B cell (primary cell): ENCODE data around the gene FCN1. TPM values are rescaled to one million over a fixed set of nuclear protein-coding genes. Genes with fewer than 3 reads are reported as not detected.

ENCODE experiments used
- ATAC-seq: fragments of 200-7000 bp; cut with Tn5 transposase; one replicate; pipeline ENCODE4 v1.10.0; 2021; ENCODE audit warnings: low read depth, mild to moderate bottlenecking, moderate number of reproducible peaks, moderate library complexity
- CTCF ChIA-PET: fragments of 350-600 bp; sonication (Branson Sonifier 250); formaldehyde crosslinking; loops from one replicate; lab custom pipeline; 2021; ENCODE audit warnings: antibody characterized with exemption, inconsistent platforms; lab: Charles Lee
- POLR2A ChIA-PET: fragments of 350-600 bp; sonication (Branson Sonifier 250); formaldehyde crosslinking; loops from one replicate; lab custom pipeline; 2021; ENCODE audit warnings: antibody characterized with exemption; lab: Charles Lee
- DNase-seq: peaks from one replicate; pipeline ENCODE4 v3.0.0; 2013
- H2AFZ ChIP-seq: 2 replicates; pipeline ENCODE4 v1.6.1; 2012; ENCODE audit warnings: mild to moderate bottlenecking, low read depth, low read length; ENCODE audit not compliant: insufficient read depth, poor library complexity, severe bottlenecking
- H3K27ac ChIP-seq, 2 donors: 1 replicate in 1 of 2; 2 replicates in 1 of 2; pipeline ENCODE4 v1.5.1; 2012 to 2013; ENCODE audit warnings: low read length in 2 of 2, mild to moderate bottlenecking in 2 of 2, moderate library complexity in 1 of 2
- H3K27me3 ChIP-seq, 4 experiments: fragments of 200-600 bp in 1 of 4; sonication (generic) in 1 of 4; replicated peaks in 1 of 4; 1 replicate in 2 of 4; 2 replicates in 2 of 4; pipeline versions ENCODE4 v1.6.1 to v1.7.0; 2013 to 2016; ENCODE audit warnings: low read length in 3 of 4, mild to moderate bottlenecking in 2 of 4, mixed read lengths in 1 of 4, moderate library complexity in 1 of 4; ENCODE audit not compliant: insufficient read depth in 4 of 4, control insufficient read depth in 3 of 4; ENCODE audit errors: control extremely low read depth in 1 of 4
- H3K36me3 ChIP-seq, 2 experiments: replicated peaks in 1 of 2; 1 replicate in 1 of 2; 2 replicates in 1 of 2; pipeline versions ENCODE4 v1.6.1 to v1.7.1; 2013; ENCODE audit warnings: low read length in 1 of 2; ENCODE audit not compliant: insufficient read depth in 2 of 2, control insufficient read depth in 1 of 2; ENCODE audit errors: control extremely low read depth in 1 of 2, extremely low read depth in 1 of 2
- H3K4me1 ChIP-seq, 2 donors: fragments of 200-600 bp in 1 of 2; sonication (generic) in 1 of 2; 1 replicate in 1 of 2; 2 replicates in 1 of 2; pipeline versions ENCODE4 v1.5.1 to v1.6.1; 2013 to 2017; ENCODE audit warnings: low read length in 2 of 2; ENCODE audit not compliant: control insufficient read depth in 2 of 2, insufficient read depth in 2 of 2
- H3K4me2 ChIP-seq: replicated peaks from 2 replicates; pipeline ENCODE3; 2012; ENCODE audit warnings: mild to moderate bottlenecking, low read depth, low read length; ENCODE audit not compliant: poor library complexity, severe bottlenecking
- H3K4me3 ChIP-seq, 5 experiments: fragments of 200-600 bp in 1 of 5; sonication (generic) in 1 of 5; 1 replicate in 3 of 5; 2 replicates in 2 of 5; pipeline versions ENCODE4 v1.5.1 to v1.7.0; 2011 to 2016; ENCODE audit warnings: low read length in 4 of 5, mild to moderate bottlenecking in 4 of 5, low read depth in 2 of 5, control low read depth in 1 of 5, moderate library complexity in 1 of 5; ENCODE audit not compliant: insufficient read depth in 1 of 5; ENCODE audit errors: control extremely low read depth in 1 of 5, extremely low read depth in 1 of 5
- H3K79me2 ChIP-seq: fragments of 200-600 bp; sonication (generic); one replicate; pipeline ENCODE4 v1.6.0; 2016; ENCODE audit warnings: low read length; ENCODE audit not compliant: control insufficient read depth, insufficient read depth
- H3K9ac ChIP-seq: fragments of 200-600 bp; sonication (generic); 2 replicates; pipeline ENCODE4 v1.6.1; 2017; ENCODE audit warnings: mild to moderate bottlenecking, low read length, moderate library complexity
- H3K9me3 ChIP-seq, 3 donors: one replicate each; pipeline versions ENCODE4 v1.6.1 to v1.7.1; 2013; ENCODE audit warnings: low read length in 2 of 3; ENCODE audit not compliant: control insufficient read depth in 2 of 3, insufficient read depth in 1 of 3; ENCODE audit errors: control extremely low read depth in 1 of 3
- H4K20me1 ChIP-seq: 2 replicates; pipeline ENCODE4 v1.6.0; 2012; ENCODE audit warnings: mild to moderate bottlenecking, low read length; ENCODE audit not compliant: insufficient read depth, control insufficient read depth, poor library complexity, severe bottlenecking
- H3K27ac Mint-ChIP-seq: one replicate; pipeline ENCODE4 v1.8.0; 2021; ENCODE audit warnings: mixed read lengths
- H3K27me3 Mint-ChIP-seq: one replicate; pipeline ENCODE4 v1.8.0; 2021; ENCODE audit warnings: mixed read lengths
- H3K4me1 Mint-ChIP-seq: one replicate; pipeline ENCODE4 v1.8.0; 2021; ENCODE audit warnings: mixed read lengths
- H3K4me3 Mint-ChIP-seq: one replicate; pipeline ENCODE4 v1.8.0; 2021; ENCODE audit warnings: mixed read lengths
- H3K9me3 Mint-ChIP-seq: one replicate; pipeline ENCODE4 v1.8.0; 2022; ENCODE audit warnings: mixed read lengths; ENCODE audit not compliant: insufficient read depth
- EZH2 ChIP-seq: IDR thresholded peaks from 2 replicates; pipeline ENCODE4 v1.6.1; 2012; ENCODE audit warnings: borderline replicate concordance, low read depth, mild to moderate bottlenecking, moderate library complexity, low read length; ENCODE audit not compliant: insufficient read depth, poor library complexity, severe bottlenecking
- WGBS: methylation state at CpG from one replicate; pipeline ENCODE4 v1.1.5; 2013; ENCODE audit warnings: missing lambda C conversion rate; ENCODE audit not compliant: insufficient coverage; 5-methylcytosine and 5-hydroxymethylcytosine counted together
- intact Hi-C: fragments of 100-400 bp; cut with micrococcal nuclease; formaldehyde crosslinking; loops from one replicate; pipeline ENCODE4 v1.10.0; 2022
- polyA plus RNA-seq: library from polyadenylated mRNA; depleted of rRNA; stranded (reverse); fragments of >200 nt; gene quantifications from 2 replicates; pipeline ENCODE4 v1.2.3, GENCODE V29; 2012
- total RNA-seq, 2 donors: library from RNA; stranded (reverse); fragments of 120-200 nt in 1 of 2; gene quantifications; 1 replicate in 1 of 2; 2 replicates in 1 of 2; pipeline versions ENCODE4 v1.2.3 to v1.2.4, GENCODE V29; 2013 to 2022
- TF ChIP-seq, protein P1 (sequence below): fragments of 200-600 bp; IDR thresholded peaks from one replicate; pipeline ENCODE4 v1.8.0; 2022; ENCODE audit warnings: antibody characterized with exemption, mild to moderate bottlenecking

The FCN1 gene
- total and polyA plus RNA-seq, 2 donors (not counting 1 experiment from before 2014, with no cell fraction given): 2.2 to 20.6 TPM

DNA sequence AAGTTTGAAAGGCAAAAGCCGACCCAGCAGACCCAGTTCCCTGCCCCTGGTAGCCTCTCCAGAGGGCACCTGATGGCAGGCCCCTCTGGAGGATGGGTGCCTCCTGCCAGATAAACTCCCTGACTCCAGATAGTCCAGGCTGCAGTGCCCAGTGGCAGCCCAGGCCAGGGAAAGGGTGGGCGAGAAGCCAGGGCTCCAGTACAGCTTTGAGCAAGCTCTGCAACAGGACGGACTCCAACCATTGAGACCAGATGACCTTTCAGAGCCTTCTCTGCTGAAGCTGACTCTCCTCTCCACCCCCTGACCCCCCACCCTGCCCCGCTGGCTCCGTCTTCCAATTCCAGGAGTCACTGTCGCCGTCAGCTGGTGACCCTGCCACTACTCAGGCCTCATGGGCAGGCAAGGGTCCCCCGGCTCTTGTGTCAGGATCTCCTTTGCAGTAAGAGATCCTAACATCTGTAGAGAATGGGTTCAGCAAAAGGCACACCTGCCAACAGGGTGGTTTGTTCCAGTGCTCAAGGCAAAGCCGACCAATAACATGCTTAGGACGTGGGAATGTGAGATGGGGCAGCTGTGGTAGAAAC is 15.5 kb upstream of the FCN1 start:
- Histone ChIP-seq H3K9me3 (peaks cover 0 to 21% (median 0%) of the 10 kb centered on the region in 3 donors), H3K4me1 (peaks cover 89 to 97% of the 10 kb centered on the region in 2 donors), H2AFZ (no peak overlapping the region), H4K20me1 (no peaks in the 10 kb centered on the region), H3K79me2 (no peaks in the 10 kb centered on the region), H3K36me3 (no peaks in the 10 kb centered on the region), H3K4me2 (peak overlapping the region; percentile 37), H3K9ac (no peak overlapping the region), H3K27me3 (peaks cover 0 to 29% (median 9%) of the 10 kb centered on the region in 4 experiments), H3K4me3 (no peak overlapping the region), H3K27ac (no peak overlapping the region)
- H3K9me3 Mint-ChIP-seq: no peaks in the 10 kb centered on the region
- peaks cover 82% of the 10 kb centered on the region for H3K4me1 Mint-ChIP-seq
- TF ChIP-seq, protein P1, sequence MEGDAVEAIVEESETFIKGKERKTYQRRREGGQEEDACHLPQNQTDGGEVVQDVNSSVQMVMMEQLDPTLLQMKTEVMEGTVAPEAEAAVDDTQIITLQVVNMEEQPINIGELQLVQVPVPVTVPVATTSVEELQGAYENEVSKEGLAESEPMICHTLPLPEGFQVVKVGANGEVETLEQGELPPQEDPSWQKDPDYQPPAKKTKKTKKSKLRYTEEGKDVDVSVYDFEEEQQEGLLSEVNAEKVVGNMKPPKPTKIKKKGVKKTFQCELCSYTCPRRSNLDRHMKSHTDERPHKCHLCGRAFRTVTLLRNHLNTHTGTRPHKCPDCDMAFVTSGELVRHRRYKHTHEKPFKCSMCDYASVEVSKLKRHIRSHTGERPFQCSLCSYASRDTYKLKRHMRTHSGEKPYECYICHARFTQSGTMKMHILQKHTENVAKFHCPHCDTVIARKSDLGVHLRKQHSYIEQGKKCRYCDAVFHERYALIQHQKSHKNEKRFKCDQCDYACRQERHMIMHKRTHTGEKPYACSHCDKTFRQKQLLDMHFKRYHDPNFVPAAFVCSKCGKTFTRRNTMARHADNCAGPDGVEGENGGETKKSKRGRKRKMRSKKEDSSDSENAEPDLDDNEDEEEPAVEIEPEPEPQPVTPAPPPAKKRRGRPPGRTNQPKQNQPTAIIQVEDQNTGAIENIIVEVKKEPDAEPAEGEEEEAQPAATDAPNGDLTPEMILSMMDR: no peak
- TF ChIP-seq EZH2: no peak
- intact Hi-C loops: no loop called here
- DNase-seq (no peak), ATAC-seq (no peak)
- CTCF ChIA-PET: no interaction called here
- no peak overlapping the region for H3K27ac Mint-ChIP-seq
- WGBS: 85% methylated on average over 9 of the region's 10 CpGs
- no peak overlapping the region for H3K4me3 Mint-ChIP-seq
- peaks cover 26% of the 10 kb centered on the region for H3K27me3 Mint-ChIP-seq
- POLR2A ChIA-PET: no interaction called here

DNA sequence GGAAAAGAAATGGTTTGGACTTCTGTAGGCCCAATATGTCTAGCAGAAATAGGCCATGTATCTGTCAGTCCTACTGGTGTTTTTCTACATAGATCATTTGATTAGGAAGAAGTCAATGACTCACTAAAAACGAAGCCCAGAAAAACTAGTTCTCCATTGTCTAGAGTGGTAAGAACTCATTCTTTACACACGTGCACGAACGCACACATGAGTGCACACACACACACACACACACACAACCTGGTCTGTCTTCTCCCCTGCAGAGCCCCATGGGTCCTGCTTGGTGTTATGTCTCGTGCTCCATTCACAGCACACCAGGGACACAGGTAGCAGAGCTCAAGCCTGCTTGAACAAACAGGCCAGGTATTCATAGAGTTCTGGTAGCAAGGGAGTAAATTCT is 14.9 kb upstream of the FCN1 start:
- Histone ChIP-seq H3K36me3 (no peaks in the 10 kb centered on the region), H3K4me1 (peaks cover 90 to 95% of the 10 kb centered on the region in 2 donors), H3K9me3 (peaks cover 0 to 21% (median 0%) of the 10 kb centered on the region in 3 donors), H3K4me2 (peak overlapping the region; percentile 37), H3K27me3 (peaks cover 0 to 29% (median 9%) of the 10 kb centered on the region in 4 experiments), H4K20me1 (no peaks in the 10 kb centered on the region), H3K9ac (no peak overlapping the region), H3K4me3 (no peak overlapping the region), H3K79me2 (no peaks in the 10 kb centered on the region), H2AFZ (no peak overlapping the region), H3K27ac (no peak overlapping the region)
- POLR2A ChIA-PET: no interaction called here
- intact Hi-C loops: no loop called here
- no peak overlapping the region for H3K27ac Mint-ChIP-seq
- ATAC-seq: no peak
- no peak for TF ChIP-seq EZH2
- TF ChIP-seq, protein P1: no peak
- no peaks in the 10 kb centered on the region for H3K9me3 Mint-ChIP-seq
- no peak overlapping the region for H3K4me3 Mint-ChIP-seq
- CTCF ChIA-PET: no interaction called here
- WGBS: 44% methylated on average over 3 of the region's 5 CpGs
- H3K4me1 Mint-ChIP-seq: peaks cover 82% of the 10 kb centered on the region
- no peak for DNase-seq
- H3K27me3 Mint-ChIP-seq: peaks cover 31% of the 10 kb centered on the region
